NCI-H2227 (cell line): ENCODE results near the gene NOTUM.
A peak's percentile ranks its signal among the peaks of the same experiment; 100 is the strongest.
"Not testable (repeated sequence)": the region's sequence is repeated elsewhere in the genome, so short reads cannot be mapped to it uniquely, and the experiment has no call there.

ENCODE experiments used
- DNase-seq: peaks from one replicate; lab custom pipeline; 2025; ENCODE audit not compliant: unreplicated experiment; lab: John Stamatoyannopoulos, UW

Gene NOTUM

DNA sequence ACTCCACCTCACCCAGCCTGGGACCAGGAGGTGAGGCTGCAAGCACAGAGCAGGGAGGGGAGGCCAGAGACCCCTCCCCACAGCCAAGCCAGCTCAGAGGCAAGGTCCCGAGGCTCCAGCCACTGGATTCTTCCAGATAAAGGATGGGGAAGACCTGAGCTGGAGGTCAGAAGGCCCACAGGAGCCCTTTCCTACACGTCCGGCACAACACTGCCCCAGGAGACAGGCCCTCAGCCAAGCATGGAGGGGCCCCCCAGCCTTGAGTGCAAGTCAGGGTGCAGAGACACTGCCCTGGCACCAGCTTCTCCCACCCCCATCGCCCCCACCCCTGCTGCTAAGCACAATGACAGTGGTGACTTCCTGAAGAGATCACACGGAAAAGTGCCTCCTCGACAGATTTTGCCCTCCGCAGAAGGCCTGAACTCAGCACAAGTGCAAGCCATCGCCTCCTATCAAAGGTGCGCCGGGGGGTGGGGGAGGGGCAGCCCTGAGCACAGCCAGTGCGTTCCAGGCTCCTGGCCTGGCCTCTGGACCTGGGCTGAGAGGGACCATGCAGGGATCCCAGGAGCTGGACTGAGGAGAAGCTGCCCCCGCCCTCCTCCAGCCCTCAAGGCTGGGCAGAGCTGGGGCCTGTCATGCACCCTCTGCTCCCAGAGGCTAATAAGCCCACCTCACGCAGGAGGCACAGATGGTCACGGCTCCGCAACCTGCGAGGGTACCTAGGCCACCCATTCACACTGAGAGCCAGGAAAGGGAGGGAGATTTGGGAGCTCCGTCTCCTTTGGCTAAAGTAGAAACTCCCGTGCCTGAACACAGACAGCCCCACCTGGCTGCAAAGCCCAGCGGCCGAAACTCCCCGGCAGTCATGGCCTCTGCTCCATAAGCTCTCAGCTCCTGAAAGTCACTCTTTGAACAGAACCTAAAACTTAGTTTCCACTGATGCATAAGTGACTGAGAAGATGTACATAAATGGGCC, 36.1 kb downstream of the NOTUM start:
- no peak for DNase-seq

DNA sequence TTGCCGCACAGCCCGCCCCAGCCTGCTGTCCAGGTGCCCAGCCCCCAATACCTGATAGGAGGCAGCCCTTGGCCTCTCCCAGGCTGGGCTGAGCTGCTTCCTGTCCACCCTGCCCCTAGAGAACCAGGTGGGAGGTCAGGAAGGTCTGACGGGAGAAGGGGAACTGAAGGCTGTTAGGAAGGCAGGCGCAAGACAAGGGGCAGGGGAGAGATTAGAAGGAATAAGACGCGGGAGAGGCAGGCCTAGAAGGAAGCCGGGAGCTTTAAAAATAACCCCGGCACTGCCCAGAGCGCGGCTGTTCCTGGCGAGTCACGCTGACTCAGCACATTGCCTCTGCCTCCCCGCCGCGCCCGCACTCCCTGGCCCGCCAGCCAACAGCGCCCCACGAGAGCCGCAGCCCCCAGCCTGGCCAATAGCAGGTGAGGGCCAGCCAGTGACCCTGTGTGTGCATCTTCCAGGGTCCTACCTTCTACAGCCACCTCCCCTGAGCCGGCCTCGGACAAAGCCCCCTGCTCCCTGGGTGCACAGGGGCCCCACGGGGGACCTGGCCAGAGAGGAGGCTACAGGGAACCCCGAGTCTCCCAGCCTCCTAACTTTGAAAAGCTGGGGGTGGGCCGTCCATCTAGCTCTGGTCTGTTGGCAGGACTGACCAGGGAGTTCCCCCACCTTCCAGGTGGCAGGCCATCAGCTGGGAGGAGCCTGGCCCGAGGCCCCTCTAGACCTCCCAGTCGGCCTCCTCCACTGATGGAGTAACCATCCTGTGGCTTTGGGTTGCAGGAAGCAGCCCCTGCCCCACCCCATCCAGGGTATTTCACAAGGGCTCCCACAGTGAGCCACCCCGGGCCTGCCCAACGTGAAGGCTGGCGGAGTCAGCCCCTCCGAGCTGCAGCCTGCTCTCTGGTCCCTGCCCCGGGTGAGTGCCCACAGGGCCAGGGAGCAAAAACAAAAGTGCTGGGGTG, 37.4 kb downstream of the NOTUM start:
- peak; percentile 60 for DNase-seq

DNA sequence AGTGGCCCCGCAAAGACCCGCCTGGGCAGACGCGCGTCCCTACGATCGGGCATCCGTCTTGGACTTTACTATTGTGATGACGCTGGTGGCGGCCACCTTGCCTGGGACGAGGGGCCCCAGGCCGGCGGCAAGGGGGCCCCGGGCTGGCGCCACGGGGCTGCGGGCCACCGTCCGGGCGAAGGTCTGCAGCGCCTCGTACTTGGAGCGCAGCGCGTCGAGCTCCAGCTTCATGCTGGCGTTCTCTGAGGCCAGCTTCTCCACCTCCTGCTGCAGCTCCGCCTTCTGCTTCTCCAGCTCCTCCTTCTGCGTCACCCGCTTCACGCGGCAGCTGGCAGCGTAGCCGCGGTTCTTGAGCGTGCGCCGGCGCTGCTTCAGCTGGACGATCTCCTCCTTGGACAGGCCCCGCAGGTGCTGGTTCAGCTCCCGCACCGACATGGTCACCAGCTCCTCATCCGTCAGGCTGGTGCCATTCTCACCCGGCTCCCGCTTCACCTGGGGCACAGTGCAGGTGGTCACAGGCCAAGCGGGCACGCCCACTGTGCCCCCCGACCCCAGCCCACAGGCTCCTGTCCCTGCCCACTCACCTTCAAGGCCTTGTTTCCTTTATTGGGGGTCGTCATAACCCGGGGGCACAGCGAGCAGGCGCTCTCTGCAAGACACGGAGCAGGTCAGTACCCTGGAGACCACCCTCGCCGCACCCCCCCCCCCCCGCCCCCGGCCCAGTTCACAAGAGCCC, 38.3 kb downstream of the NOTUM start:
- DNase-seq, result no peak

DNA sequence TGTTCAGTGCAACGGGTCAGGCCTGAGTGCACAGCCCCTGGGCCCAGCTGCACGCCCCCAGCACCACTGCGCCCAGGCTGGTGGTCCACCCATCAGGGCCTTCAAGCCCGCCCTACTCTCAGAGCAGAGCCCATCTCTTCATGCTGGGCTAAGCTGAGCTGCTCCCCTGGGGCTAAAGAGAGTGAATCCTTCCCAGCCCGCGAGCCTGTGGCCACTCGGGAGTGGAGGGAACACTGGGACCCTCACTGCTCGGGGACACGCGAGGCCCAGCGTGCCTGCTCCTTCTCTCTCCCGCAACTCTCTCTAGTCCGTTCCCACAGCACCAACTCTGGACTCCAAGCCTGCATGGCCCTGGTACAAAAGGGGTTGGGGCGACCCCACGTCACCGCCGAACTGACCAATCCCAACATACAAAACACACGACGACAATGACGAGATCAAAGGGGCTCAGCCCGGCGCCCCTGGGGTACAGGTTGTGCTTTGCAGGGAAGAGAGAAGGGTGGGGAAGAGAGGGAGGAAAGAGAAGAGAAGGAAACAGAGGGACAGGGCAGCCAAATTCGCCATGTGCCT, 38.9 kb downstream of the NOTUM start:
- DNase-seq, result no peak

DNA sequence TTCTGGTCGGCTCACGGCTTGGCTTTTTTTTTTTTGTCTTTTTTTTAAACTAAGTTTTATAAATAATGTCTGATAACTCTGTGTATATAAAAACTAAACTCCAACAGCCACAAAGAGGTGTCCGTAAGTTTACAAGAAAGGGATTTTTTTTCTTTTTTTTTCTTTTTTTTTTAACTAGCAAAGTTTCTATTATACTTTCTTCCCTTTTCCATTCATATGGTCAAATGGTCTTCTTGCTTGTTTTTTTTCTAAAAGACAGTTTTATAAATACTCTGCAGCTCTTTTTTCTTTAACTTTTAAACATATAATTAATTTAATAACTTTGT, 39.5 kb downstream of the NOTUM start:
- DNase-seq, result no peak

DNA sequence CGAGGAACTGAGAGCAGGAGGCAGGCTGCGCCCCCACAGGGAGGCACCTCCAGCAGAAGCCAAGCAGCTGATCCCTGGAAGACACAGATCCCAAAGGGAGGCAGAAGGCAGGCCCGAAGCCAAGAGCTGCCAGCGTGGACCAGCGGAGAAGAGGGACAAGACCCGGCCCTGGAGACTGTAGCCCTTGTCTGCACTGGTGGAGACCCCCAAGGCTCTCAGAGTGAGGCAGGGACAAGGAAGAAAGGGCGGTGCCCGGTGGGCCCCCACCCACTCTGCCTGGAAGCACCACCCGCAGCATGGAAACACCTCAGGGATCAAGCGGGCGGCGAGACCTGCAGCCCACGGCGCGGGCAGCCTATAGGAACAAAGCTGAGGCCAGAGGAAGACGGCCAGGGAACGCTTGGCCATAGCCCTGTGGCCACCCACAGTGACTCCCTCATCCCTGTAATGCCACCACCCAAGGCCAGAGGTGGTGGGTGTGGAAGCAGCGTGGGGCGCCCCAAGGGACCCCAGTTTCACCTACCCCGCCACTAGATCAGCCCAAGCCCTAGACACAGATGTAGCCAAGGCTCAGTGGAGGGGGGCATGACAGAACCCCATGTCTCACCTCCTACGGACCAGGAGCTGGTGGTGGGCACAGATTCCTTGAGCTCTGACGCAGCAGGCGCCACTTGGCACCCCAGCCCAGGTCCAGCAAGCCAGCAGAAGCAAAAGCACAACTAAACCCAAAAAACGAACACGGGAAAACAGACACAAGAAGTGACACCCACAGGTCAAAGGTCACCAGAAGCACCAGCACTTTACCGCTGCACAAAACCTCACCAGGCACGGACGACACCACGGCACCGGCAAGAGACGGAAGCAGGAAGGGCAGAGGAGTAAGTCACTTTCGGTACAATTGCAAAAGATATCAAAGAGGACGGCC, 40.1 kb downstream of the NOTUM start:
- no peak for DNase-seq

DNA sequence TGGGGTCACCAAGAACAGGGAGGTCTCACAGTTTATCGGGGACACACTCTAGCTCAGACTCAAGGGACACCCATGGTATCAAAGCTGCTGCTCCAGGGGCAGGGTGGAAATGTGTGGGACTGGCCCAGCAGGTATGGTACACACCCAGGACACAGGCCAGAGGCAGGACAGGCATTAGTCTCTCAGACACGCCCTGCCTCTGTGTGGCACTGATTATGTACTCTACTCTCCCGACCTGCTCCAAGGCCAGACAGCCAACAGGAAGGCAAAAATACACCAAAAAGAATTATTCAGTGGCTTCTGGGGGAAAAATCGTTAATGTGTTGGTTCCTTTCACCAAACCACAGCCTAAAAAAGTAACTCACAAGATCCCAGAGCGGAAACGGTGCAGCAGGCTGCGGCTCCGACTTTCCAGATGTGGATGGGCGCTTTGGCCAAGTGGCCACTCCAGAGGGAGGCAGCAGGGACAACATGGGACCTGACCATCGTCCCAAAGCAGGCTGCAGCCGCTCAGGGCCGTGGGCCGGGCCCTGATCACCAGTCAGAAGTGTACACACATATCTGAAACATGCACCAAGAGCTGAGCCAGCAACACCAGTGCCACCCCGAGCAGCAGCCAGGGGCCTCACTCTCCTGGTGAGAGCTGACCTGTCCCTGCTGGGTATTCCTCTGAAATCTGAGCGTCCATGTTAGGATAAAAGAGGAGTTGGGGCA, 42.0 kb downstream of the NOTUM start:
- DNase-seq, result no peak

DNA sequence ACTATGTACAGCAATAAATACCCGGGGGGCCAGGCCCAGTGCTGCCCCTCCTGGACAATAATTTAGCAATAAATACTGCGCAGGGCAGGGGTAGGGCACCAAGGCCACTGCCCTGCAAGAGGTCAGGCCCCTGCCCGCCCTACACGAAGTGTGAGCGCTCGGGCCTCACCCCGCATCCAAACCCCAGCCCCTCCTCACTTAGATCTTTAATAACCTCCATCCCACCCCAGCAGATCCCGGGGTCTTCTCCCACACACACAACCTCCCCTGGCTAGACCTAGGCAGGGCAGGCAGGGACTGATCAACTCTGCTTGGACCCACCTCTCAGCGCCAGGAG, 42.7 kb downstream of the NOTUM start:
- not testable (repeated sequence) for DNase-seq

DNA sequence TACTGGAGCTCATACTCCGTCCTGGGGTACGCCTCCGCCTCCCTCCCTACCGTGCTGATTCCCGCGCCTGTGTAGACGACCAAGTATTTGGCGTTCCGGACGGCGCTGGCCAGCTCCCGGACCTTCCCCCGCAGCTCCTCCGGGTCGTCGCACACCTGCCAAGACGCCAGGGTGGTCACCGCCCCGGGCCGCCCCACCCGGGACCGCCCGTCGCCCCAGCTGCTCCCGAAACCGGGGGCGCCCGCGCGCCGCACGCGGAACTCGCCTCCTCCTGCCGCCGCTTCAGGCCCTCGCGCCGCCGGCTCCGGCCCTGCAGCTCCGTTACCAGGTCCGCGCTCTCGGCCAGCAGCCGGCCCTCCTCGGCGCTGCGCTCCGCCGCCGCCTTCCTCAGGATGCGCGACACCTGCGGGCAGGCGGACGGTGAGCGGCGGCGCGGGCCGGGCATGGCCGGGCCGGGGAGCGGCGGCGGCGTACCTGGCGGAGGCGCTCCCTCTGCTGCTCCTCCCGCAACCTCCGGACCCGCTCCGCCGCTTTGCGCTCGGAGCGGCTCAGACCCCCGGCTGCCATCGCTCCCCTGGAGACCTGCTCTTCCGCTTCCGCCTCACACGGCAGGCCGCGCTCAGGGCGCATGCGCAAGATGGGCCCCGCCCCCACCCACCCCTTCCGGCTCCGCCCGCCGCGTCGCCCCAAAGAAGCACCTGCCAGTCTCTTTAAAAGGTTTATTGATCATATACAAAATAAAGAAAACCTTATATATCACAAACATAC, 43.2 kb downstream of the NOTUM start, which contains the start of gene SIRT7:
Gene SIRT7, minus strand, starts transcription at position 612 of the 768 bp plus-strand sequence. Its CDS starts 45 bp downstream, at position 567.
- peak; percentile 91 for DNase-seq

DNA sequence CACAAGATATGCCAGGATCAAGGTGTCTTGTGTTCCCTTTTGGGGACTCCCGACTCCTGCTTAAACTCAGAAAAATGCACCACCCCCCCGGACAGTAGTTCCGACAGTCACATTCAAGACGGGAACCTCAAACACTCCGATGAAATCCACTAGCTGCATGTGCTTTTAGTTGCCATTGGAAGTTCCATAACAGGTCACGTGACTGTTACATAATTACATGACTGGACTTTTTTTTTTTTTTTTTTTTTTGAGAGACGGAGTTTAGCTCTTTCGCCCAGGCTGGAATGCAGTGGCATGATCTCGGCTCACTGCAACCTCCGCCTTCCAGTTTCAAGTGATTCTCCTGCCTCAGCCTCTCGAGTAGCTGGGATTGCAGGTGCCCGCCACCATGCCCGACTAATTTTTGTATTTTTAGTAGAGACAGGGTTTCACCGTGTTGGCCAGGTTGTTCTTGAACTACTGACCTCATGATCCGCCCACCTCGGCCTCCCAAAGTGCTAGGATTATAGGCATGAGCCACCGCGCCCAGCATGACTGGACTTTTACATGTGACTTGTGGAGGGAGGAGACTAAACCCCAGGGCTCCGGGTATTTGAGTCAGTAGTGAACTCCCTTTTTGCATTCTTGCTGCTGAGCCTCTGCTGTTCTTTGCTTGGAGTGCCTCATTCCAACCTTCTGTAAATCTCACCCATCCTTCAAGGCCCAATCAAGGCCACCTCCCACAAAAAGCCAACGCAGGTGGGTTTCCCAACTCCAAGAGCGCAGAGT, 44.6 kb downstream of the NOTUM start:
- peak; percentile 31 for DNase-seq

DNA sequence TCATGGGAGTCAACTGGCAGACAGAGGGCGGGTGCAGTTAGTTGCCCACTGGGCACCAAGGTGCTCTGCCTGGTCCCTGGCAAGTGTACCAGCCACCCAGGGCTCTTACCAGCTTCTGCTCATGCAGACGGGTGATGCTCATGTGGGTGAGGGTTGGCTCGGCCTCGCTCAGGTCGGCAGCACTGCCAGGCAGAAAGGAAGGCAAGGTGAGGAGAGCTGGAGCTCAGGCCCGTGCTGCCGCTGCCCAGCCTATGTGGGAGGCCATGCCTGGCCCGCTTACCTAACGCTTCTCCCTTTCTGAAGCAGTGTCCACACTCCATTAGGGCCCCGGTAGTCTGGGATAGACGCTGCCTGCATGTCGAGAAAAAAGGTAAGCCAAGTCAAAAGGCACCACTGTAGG, 45.7 kb downstream of the NOTUM start:
- no peak for DNase-seq

DNA sequence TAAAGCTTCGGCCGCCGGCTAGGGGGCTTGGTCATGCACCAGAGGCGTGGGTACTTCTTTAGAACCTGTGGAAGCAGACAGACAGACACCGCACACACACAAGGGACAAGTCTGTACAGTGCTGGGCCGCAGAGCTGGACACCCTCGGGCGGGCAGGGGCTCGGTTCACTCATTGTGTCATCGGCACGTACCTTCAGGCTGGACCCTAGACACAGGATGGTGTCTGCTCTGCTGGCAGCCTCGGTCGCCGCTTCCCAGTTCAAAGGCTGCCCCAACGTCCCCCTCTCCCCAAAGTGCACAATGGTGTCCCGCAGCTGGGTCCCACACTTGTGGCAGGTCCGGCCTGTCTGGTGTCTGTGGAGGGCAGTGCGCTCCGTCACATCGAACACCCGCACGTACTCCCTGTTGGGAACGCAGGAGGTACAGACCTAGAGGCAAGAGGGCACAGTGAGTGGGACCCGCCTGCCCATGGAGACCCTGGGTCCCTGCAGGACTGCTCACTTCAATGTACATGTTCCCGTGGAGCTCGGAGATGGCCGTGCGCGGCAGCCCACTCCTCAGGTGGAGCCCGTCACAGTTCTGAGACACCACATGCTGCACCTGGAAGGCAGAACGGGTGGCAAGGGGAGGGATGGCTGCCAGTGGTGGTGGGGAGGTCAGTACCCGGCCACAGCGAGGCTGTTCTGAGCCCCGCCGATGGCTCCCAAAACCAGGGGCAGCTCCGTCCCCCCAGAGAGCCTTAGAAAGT, 46.7 kb downstream of the NOTUM start:
- no peak for DNase-seq

DNA sequence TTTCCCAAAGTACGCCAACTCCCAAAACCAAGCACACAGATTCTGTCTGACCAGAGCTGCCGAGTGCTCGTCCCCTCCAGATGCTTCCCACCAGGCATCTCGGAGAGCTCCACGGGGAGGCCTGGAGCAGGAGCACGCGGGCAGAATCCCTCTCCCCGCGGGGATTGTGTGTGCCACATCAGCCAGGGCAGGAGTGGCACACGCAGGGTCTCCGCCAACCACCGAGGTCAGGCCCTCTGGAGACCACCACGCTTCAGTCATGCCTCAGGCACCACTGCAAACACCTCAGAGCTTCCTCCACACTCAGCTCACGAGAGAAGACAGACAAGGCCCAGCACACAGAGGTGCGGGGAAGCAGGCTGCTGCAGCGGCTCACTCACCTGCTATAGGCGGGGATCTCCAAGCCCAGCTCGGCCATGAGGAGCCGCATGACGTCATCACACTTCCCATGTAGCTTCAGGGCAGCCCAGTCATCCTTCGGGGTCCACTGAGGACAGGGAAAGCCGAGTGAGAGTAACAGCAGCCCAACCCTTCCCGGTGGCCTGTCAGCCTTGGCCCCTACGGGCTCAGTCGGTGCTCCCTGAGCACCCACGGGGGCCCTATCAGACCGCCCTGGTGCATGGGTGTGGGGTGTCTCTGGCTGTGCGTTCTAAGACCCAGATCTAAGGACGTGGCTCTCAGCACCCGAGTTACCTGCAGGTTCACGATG, 47.4 kb downstream of the NOTUM start:
- DNase-seq, result no peak

DNA sequence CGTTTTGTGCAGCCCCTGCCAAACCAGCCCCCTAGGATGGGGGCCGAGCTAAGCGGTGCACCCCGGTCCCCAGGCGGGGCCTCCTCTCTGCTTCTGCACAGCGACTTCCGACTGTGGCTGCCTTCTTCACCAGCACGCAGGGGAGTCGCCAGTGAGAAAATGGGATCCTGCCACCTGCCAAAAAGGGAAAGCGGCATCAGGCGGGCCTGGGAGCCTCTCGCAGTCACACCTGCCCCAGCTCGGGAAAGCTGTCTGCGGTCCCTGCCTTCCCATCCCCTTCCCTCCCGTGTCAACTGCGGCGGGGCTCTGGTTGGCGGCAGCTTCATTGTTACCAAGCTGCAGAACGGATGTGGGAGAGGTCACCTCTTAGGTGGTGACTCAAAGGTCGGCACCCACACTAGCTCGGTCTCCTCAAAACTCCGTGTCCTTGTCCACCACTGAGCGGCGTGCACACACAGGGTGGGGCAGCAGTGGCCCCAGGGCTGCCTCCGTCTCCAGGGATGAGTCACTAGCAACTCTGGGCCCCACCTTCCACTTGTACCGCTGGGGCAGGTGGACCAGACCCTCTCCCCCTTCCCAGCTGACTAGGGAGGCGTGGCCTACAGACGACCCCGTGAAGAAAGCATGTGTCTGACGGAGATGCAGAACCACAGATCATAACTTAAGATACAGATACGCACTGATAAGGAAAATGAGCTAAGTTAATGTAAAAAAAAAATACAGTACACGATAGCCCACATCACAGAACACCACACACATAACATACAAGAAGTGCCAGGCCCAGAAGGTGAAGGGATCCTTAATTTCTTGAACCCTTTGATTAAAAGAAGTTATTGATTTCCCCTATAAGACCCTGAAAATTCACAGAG, 48.3 kb downstream of the NOTUM start:
- no peak for DNase-seq

DNA sequence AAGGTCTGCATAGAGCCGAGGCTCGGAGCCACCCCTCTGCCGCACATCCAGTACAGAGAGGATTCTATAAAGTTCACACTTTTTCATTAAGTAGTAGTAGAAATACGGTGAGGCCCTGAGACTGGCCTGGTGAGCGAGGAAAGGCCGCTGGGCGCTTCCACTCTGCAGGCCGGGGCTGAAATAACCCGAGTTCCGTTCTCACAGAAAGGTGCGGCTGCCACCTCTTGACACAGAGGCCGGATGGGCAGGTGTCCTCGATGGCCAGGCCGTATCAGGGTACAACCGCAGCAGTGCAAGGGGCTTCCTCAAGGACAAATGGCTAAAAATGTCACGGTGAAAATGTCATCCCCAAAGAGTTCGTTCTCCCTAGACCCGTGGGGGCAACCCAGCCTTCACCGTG, 49.0 kb downstream of the NOTUM start:
- DNase-seq, result no peak
